ENCODE measurements around the gene LGALSL.

Gene LGALSL

GRCh38 chr2:64474121-64474571, 20.2 kb downstream of the LGALSL start:
- TF ChIP-seq CTCF (IDR thresholded peaks at IDR 0.05; ENCODE audit: low read depth, low read length), result no peak
- no peak overlapping the region for H3K4me3 ChIP-seq (ENCODE audit: low read depth, low read length)
- in situ Hi-C loops (cut with HindIII; ENCODE audit: low sequenced_read_pairs), result no loop called here
- no peak for DNase-seq (ENCODE audit: low read depth, low spot score)

GRCh38 chr2:64474636-64475035, 20.7 kb downstream of the LGALSL start:
- no peak overlapping the region for H3K4me3 ChIP-seq (ENCODE audit: low read depth, low read length)
- no peak for DNase-seq (ENCODE audit: low read depth, low spot score)
- in situ Hi-C loops (cut with HindIII; ENCODE audit: low sequenced_read_pairs), result no loop called here
- no peak for TF ChIP-seq CTCF (IDR thresholded peaks at IDR 0.05; ENCODE audit: low read depth, low read length)

GRCh38 chr2:64477037-64477436, 23.1 kb downstream of the LGALSL start:
- in situ Hi-C loops (cut with HindIII; ENCODE audit: low sequenced_read_pairs), result no loop called here
- DNase-seq (ENCODE audit: low read depth, low spot score), result no peak
- no peak overlapping the region for H3K4me3 ChIP-seq (ENCODE audit: low read depth, low read length)
- TF ChIP-seq CTCF (IDR thresholded peaks at IDR 0.05; ENCODE audit: low read depth, low read length), result no peak

GRCh38 chr2:64477979-64478378, 24.0 kb downstream of the LGALSL start:
- TF ChIP-seq CTCF (IDR thresholded peaks at IDR 0.05; ENCODE audit: low read depth, low read length), result no peak
- in situ Hi-C loops (cut with HindIII; ENCODE audit: low sequenced_read_pairs), result no loop called here
- DNase-seq (ENCODE audit: low read depth, low spot score), result no peak
- no peak overlapping the region for H3K4me3 ChIP-seq (ENCODE audit: low read depth, low read length)

- no peak for TF ChIP-seq CTCF (IDR thresholded peaks at IDR 0.05; ENCODE audit: low read depth, low read length)
- in situ Hi-C loops (cut with HindIII; ENCODE audit: low sequenced_read_pairs), result no loop called here
- no peak for DNase-seq (ENCODE audit: low read depth, low spot score)
- no peak overlapping the region for H3K4me3 ChIP-seq (ENCODE audit: low read depth, low read length)
These were observed 24.7 kb downstream of the LGALSL start for GRCh38 chr2:64478502-64479230.

- in situ Hi-C loops (cut with HindIII; ENCODE audit: low sequenced_read_pairs), result no loop called here
- TF ChIP-seq CTCF (IDR thresholded peaks at IDR 0.05; ENCODE audit: low read depth, low read length), result no peak
These were observed 25.5 kb downstream of the LGALSL start for GRCh38 chr2:64479259-64480117.

More at GRCh38 chr2:64479259-64480117, 25.5 kb downstream of the LGALSL start:
- no peak for DNase-seq (ENCODE audit: low read depth, low spot score)
- H3K4me3 ChIP-seq (ENCODE audit: low read depth, low read length), result no peak overlapping the region

Measured in astrocyte of the spinal cord (primary cell).